ENCODE results near the gene BCAR3. TPM values are rescaled to one million over a fixed set of nuclear protein-coding genes. Genes with fewer than 3 reads are reported as not detected.

Gene BCAR3
- total RNA-seq, 4 donors from 2014 or later, result 22.3 to 98.7 (median 28.3) TPM

DNA sequence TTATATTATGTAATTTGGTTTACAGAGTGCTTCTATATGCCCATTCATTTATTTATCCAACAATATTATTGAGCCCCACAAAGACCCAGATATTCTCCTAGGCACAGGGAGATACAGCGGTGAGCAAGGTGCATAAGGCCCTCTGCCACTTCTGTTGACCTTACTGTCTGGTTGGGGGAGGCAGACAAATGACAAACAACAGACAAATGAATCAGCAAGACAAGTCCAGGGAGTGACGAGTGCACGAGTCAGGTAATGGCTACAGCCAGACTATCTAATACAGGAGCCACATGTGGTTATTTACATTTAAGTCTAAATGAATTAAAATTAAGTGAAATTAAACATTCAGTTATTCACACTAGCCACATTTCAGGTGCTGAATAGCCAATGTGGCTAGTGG, 22.0 kb upstream of the BCAR3 start:
- TF ChIP-seq, protein P1, sequence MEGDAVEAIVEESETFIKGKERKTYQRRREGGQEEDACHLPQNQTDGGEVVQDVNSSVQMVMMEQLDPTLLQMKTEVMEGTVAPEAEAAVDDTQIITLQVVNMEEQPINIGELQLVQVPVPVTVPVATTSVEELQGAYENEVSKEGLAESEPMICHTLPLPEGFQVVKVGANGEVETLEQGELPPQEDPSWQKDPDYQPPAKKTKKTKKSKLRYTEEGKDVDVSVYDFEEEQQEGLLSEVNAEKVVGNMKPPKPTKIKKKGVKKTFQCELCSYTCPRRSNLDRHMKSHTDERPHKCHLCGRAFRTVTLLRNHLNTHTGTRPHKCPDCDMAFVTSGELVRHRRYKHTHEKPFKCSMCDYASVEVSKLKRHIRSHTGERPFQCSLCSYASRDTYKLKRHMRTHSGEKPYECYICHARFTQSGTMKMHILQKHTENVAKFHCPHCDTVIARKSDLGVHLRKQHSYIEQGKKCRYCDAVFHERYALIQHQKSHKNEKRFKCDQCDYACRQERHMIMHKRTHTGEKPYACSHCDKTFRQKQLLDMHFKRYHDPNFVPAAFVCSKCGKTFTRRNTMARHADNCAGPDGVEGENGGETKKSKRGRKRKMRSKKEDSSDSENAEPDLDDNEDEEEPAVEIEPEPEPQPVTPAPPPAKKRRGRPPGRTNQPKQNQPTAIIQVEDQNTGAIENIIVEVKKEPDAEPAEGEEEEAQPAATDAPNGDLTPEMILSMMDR (IDR thresholded peaks at IDR 0.05; ENCODE audit: low read depth), result no peak

DNA sequence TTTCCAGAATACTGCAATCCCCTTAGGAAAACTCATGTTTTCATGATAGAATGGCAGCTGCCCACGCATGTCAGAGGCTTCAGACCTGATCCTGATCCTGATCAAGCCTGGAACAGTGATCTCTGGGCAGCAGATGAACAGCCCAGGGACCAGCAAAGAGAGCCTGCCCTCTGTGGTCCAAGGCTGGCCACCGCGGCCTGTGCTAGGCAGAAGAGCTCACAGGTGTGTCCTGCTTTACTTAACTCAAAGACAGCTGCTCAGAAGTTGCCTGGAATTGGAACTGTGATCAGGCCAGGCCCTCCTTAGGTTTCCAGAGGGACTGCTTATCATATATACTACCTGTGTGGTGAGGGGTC, 21.2 kb upstream of the BCAR3 start:
- TF ChIP-seq, protein P1 (IDR thresholded peaks at IDR 0.05; ENCODE audit: low read depth), result no peak

- TF ChIP-seq, protein P1 (IDR thresholded peaks at IDR 0.05; ENCODE audit: low read depth), result no peak
Observed at GRCh38 chr1:93702111-93702827, 20.6 kb upstream of the BCAR3 start.

DNA sequence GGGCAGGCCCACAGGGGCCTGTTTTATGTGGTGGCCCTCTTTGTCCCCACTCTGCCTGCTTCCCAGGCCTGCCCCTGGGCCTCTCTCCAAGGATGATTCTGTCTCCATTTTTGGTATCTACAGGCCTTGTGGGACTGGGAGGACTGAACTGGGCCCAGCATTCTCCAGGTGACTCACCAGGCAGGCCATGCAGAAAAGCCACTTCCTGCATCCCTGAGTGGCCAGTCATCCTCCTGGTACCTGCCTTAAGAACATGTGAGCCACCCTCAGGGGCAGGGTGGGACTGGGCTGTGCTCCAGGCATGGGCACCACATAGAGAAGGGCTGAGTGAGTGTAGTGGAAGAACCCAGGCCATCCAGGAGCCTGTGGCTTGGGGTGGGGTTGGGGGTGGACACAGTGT, 20.0 kb upstream of the BCAR3 start:
- TF ChIP-seq, protein P1 (IDR thresholded peaks at IDR 0.05; ENCODE audit: low read depth), result no peak

- TF ChIP-seq, protein P1 (IDR thresholded peaks at IDR 0.05; ENCODE audit: low read depth), result no peak
Observed at GRCh38 chr1:93700532-93701469, 19.2 kb upstream of the BCAR3 start.

GRCh38 chr1:93699503-93700168, 18.0 kb upstream of the BCAR3 start:
- TF ChIP-seq, protein P1 (IDR thresholded peaks at IDR 0.05; ENCODE audit: low read depth), result no peak

- TF ChIP-seq, protein P1 (IDR thresholded peaks at IDR 0.05; ENCODE audit: low read depth), result no peak
Observed at GRCh38 chr1:93699049-93699384, 17.4 kb upstream of the BCAR3 start.

All from subcutaneous adipose tissue (tissue), 4 donors.